HL-60/S4 treated with retinoic acid at 250 ng/mL for 4 days and 3 days (cell line): ENCODE data around the gene TUBB.

Source experiments
- in situ Hi-C: fragments of 300-500 bp; cut with MboI; formaldehyde crosslinking; loops from 2 replicates; pipeline ENCODE4 v1.7.0; 2022; ENCODE audit warnings: low sequenced_read_pairs

TUBB gene

DNA sequence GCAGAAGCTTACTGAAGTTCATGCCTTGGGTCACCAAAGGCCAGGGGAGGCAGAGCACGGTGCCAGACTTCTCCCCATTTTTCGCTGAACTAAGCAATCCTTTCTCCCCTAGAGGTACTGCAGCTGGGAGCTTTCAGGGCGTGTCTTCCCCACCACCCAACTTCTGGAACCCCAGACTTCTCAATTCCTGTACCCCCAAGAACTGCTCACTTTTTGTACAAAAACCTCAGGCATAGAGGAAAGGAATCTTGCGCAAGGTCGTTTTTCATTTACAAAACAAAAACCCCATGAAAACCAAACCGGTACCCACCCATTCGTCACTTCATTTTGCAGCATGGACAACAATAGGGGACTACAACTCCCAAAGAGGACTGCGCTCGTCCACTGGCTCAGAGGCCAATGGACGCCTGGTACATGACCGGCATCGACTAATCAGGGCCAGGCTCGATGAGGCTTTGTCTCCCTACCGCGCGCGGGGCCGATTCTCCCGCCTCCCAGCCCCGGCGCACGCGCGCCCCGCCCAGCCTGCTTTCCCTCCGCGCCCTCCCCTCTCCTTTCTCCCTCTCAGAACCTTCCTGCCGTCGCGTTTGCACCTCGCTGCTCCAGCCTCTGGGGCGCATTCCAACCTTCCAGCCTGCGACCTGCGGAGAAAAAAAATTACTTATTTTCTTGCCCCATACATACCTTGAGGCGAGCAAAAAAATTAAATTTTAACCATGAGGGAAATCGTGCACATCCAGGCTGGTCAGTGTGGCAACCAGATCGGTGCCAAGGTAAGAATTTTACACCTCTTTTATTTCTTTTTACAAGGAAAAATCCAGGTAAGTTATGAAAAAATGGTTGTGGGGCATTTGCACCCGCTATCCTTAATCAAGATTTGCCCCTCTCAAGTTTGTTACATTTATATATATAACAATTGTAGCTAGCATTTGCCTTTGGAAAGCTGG, at the start of gene TUBB:
TUBB (plus strand) TSS at position 562 of the 947 bp plus-strand sequence; CDS start at position 717, 155 bp downstream.
- in situ Hi-C loops, result loop anchor here (5.0 kb wide), 1 partner anchor 38 kb away; no protein-coding TSS in a partner anchor

DNA sequence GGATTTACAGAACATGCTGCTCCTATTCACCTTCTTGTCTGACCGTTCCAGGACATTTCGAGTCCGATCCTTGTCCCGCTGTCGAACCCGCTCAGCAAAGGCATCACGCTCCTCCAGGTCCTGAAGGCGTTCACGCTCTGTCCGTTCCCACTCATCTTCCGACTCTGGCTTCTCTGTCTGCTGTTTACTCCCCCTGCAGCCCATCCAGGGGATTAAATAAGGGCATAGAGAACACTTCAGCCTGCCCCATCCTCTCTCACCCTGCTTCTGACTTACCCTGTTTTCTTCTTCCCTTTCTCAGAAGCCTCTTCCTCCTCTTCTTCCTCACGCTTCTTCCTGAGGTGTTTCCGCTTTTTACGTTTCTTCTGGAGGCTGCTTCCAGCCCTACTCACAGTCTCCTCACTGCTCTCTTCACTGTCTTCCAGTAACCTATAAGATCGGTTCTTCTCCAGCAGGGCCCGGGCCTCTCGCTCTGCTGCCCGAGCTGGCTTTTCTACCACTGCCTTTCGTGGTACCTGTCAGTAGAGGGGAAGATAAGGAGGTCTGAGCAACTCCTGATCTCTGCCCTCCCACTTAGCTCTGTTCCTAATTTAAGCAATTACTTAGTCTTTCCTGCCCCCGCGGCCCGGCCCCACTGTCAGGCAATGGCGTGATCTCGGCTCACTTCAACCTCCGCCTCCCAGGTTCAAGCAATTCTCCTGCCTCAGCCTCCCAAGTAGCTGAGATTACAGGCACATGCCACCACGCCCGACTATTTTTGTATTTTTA, 49.2 kb upstream of the TUBB start:
- in situ Hi-C loops, result no loop called here

DNA sequence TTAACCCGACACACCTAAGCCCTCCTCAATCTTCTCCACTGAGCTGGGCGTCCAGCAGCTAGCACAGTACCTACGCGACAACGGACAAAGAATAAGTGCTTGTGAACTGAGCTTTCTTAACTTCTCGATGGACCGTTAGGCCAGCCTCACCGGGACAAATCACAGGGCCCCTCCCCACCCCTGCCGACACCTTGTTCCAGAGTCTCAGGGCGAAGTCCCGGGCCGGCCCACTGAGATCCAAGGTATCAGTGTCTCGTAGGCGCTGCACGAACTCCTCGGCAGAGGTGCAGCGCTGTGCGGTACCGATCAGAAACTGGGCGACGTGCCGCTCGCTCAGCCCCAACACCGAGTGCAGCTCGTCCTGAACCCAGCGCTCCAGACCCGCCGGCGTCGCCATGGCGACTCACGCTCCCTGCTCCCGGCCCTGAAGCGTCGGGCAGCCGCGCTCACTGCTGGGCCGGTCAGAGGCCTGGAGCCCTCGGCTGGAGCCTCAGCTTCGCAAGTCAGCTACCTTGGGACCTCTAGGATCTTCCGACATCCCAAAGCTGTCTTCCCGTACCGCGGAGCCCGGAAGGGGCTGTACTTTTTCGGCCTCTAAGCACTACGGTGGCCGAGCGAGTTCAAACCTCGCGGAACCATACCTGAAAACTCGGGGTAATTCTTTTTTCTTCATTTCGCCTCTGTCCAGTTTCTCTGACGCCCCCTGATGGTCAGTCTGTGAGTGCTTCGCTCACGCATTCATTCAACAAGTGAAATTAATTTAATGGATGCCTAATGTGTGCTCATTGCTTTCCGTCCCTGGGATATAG, 47.5 kb upstream of the TUBB start, which contains the start of gene DHX16:
DHX16 (minus strand) TSS at position 562 of the 809 bp plus-strand sequence; CDS start at position 397, 165 bp downstream.
- in situ Hi-C loops, result no loop called here

DNA sequence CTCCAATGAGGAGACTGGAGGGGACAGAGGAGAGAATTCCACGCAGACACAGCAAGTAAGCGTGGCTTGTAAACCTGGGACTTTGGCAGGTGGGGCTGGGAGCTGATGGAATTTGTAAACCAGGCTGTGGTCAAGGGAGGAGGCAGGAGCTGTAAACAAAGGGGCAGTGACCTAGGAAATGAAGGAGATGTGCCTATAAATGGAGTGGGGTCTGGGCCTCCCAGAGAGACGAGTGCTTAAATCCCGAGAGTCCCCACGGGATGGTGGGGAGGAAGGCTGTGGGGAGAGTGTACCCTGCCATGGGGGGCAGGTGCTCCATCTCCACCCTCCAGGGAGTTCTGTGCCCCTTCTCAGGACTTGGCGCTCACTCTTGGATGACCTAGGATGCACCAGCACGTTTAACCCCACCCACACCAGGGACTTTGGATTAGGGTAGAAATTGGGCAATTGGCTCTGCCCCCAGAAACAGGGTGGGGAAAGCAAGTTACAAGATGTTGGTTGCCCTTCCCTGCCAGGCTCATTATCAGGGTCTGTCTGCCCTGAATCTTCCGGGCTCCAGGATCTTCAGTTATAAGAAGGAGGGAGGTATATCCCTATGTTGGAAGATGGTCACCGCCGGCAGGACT, 43.4 kb upstream of the TUBB start:
- in situ Hi-C loops, result no loop called here

DNA sequence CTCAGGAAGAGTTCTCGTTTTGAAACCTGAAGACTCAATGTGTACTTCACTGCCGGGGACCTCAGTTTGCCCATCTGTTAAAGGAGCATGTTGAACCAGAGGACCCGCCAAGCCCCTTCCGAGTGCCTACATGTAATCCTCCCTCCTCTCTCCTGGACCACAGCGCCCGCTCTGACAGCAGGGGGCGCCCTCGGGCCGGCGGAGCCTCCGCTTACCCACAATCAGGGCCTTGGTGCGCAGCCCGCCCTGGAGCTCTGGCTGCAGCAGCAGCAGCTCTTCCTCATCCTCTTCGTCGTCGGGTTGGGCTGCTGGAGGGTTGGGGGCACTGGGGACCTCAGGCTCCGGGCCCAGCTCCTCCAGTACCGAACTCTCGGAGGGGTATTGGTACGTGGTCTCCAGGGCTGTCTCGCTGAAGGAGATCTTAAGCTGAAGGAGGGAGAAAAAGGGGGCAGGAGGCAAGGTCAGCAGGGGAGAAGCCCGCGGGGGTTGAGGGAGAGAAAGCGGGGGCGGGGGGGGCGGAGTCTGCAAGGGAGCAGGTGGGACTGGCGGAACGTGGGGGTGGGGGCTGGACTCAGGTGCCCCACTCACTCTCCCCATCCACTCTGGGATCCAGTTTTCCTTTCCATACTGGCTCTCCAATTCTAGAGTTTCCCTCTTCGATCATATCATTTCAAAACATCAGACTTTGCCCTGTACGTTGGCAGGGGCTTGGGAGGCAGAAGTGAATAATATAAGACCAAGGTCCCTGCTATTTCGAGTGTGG, 41.0 kb upstream of the TUBB start:
- in situ Hi-C loops, result no loop called here

DNA sequence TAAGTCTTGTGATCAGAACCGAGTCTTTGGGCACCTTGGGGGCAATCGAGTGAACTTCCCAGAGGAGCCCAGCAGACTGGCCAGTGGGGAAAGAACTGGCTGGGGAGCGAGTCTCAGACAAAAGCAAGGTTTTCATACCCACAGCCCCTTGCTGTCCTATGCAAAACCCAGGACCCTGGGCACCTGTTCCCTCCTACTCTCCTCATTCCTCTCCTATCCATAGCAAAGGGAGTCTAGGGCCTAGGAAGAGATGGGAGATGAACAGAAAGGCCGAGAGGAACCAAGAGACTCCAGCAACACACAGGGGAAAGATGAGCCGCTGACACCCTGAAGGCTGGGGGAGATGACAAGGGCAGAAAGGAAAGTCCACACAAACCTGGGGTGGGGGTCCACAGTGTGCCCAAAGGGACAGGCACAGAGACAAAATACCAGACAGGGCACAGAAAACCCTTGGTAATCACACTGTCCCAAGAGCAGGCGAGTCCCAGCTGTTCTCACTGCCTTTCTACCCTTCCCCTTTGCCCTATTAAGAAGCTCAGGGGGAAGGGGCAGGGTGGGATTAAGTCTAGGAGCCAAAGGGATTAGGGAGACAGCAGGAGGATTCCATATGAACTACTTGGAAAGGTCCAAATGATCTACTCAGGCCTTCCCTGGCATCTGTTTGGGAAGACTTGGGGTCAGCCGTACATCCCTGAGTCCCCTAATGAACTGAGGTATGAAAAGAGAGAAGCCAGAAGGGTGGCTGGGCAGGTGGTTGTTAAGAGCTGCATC, 40.2 kb upstream of the TUBB start:
- in situ Hi-C loops, result loop anchor here (5.0 kb wide), 1 partner anchor 37 kb away; the partner anchor contains the start of gene MDC1

DNA sequence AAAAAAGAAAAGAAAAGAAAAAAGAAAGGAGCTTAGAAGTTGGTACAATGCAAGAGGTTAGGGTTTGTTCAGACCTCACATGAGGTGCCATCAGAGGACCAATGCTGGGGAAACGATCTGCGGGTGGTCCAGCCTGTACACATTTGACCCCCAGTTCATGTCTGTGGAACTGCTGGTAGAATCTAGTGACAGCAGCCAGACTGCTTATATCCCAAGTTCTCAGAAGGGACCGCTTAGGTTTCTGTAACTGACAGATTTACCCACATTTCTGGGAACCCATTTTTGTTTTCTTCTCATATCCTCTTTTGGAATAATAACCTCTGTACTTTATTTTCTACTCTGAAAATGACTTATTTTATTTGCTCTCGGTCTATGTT, 38.4 kb upstream of the TUBB start:
- in situ Hi-C loops, result loop anchor here (5.0 kb wide), 1 partner anchor 36 kb away; the partner anchor contains the start of gene MDC1

DNA sequence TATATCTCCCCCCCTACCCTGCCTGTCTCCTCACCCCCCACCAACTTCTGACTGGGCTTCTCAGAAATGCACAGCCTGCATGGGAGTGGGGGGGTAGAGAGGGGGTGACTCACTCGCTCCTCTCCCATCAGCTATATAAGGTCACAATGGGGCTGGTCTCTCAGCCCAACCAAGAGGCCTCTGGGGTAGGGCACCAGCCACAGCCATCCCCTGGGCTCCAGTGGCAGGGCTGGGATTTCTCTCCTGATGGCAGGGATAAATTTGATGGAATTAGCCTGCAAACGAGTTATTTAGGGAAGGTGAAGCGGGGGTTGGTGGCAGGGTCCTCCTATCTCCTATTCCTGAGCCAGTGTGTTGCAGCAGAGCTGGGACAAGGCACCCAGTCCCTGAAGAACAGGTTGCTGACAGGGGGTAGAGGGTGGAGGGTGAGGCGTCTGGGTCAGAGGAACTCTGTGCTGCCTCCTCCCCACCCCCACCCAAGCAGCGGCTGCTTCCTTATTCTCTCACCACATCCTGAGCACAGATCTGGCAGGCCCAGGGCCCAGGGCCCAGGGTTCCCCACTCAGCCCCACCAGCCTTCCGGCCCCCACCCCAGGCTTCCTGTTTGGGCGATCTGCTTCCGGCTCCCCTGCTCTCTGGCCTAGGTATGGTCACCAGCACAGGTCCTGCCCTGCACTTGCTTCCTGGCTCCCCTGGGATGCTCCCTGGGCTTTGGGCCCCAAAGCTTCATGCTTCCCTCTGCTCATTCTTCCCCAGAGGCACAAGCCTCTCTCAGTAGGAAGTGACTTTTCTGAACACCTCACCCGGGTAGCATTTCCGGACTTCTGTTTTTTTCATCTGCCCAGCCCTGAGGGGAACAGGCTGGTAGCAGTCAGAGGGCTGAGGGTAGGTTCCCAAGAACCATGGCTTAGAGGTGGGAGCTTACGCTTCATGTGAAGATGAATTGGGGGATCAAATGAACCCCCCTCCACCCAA, 37.7 kb upstream of the TUBB start:
- in situ Hi-C loops, result loop anchor here (5.0 kb wide), 1 partner anchor 35 kb away; the partner anchor contains the start of gene MDC1

DNA sequence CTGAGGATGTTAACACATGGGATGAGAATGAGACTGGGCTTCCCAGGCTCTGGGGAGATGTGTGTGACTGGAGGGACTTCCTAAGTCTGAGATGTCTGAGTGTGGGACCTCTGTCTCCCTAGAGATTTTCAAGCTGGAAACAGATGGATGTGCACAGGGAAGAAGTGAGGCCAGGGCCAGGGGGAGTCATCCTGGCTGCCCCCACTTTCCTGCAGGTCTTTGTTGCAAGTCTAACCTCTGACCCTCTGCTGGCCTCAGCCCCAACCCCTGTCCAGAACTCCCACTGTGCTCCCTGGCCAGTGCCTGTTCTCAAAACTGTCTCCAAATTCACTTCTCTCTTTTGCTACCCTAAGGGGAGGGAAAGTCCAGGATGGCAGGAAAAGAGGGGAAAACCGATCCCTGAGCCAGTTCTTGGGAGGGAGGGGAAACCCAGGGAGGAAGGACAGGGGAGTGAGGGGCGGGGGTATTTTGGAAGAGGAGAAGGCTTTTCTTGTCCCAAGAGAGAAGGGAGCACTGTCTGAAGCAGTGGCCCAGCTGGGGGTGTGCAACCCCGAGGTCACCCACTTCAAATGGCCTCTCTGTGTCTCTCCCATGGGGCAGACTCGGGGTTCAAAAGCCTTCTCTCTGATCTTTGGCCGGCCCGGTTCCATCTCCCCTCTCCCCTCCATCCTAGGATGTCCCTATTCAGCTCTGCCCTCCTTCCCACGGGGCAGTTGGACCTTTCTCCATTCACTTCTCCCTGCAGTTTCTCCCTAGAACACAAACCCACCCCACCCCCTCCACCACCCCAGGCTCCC, 36.8 kb upstream of the TUBB start:
- in situ Hi-C loops, result loop anchor here (5.0 kb wide), 1 partner anchor 34 kb away; the partner anchor contains the start of gene MDC1

DNA sequence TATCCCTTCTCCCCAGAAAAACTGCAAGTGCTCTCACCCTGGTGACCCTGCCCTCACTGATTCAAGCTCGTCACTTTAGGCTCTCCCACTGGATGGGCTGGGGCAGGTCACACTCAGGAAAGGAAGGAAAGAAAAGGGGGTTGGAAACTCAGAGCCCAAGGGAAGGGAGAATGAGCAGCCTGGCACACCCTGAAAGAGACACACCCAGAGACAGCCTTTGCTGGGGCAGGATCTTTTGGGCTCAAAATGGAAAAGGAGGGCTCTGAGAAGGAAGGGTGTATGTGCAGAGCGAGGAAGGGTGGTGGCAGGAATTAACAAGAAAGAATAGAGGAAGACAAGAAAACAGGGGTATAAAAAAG, 36.2 kb upstream of the TUBB start:
- in situ Hi-C loops, result loop anchor here (5.0 kb wide), 1 partner anchor 33 kb away; the partner anchor contains the start of gene MDC1

DNA sequence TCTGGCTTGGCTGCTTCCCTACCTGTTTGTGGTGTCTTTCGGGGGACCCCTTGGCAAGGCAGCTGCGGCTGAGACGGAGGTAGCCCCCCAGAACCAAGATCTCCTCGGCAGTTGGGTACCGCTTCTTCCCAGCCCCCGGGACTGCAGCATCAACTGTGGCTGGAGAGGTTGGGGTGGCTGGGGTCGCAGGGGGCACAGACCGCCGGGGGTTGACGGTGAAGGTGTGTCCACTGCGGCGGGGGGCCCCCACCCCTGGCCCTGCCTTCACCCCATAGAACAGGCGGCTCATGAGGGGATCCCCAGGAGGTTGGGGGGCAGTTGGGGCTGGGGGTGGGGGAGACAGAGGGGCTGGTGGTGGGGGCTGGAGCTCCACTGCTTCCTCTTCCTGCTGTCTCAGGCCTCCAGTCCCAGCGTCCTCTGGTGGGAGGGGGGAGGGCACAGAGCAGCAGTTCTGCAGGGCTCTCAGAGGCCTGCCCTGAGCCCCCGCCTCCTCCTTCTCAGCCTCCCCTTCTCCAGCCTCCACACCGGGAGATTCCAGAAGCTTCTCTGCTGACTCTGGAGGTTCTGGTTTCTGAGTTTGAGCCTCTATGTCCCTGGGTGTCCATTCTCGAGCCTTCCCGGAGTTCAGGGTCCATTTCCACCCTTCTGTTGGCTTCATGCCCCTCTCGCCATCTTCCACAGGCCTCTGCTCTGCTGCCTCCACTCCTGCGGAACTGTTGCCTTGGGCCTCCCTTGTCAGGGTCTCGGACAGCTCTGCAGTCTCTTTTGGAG, 35.6 kb upstream of the TUBB start:
- in situ Hi-C loops, result loop anchor here (5.0 kb wide), 1 partner anchor 33 kb away; the partner anchor contains the start of gene MDC1

DNA sequence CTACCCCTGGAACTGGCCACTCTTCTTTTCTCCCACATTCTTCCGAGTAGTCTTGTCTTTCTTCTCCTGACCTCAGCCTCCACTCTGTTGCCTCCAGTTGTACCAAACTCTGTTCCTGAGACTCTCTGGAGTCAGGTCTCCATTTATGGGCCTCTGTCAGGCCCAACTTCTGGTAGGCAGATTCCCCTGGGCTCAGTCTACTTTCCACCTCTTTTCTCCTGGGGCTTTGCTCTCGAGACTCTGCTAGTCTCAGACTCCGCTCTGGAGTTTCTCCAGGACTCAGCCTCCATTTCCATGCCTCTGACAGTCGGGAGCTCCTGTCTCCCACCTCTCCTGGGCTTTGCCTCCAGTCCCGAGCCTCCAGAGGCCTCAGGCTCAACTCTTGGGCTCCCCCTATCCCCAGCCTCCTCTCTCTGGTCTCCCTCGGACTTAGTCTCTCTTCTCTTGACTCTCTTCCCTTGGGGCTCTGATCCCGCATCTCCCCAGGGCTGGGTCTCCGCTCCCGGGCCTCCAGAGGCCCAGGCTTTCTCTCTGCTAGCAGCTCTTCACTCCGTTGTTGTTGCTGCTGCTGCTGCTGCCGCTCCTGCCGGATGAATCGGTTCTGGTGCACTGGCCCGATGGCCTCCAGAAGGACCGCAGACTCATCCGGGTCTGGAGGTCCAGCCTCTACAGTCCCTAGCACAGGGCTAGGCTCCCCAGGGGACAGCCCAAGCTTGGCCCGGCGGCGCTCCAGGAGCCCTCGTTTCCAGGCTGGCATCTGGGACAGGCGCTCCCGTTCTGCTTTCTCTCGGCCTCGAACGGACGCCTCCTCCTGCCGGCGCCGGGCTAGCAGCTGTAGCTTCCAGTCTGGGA, 34.8 kb upstream of the TUBB start:
- in situ Hi-C loops, result no loop called here

DNA sequence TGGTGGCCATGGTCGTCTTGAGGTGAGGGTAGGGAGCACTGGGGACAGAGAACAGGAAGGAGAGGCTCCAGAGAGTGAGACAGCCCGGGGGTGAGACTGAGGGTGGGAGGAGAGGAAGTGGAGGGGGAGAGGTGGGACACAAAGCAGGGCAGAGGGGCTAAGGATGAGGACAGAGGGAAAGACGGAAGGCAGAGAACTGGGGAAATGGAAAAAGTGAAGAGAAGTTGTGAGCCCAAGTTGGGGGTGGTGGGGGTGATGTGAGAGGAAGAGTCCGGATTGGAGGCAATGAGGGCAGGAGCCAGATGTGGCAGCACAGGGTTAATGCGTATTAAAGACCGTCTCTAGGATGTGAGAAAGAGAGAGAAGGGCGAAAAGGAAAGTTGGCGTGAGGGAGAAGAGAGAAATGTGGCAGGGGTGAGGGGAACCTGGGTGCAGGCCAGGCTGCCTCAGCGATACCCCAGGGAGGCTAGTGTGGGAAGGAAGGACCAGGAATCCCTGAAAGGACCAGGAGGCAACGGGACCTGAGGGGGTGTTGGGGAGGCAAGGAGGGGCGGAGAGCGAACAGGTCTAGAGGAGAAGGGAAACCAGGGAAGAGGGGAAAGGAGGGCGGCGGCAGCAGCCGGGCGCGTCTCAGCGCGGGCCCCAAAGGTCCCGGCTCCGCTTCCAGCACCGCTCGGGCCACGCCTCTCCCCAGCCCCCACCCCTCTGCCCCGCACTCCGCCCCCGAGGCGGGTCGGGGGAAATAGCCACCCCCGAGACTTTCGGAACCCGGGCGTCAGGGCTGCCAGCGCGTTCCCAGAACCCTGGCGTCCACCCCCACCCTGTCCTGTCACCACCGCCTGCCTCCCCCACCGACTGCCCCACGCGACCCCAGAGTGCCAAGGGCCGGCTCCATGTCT, 33.9 kb upstream of the TUBB start, which contains the start of gene PPP1R18:
PPP1R18 (minus strand) TSS at position 637 of the 899 bp plus-strand sequence; CDS start at position 10, 627 bp downstream.
- in situ Hi-C loops, result no loop called here
